ENCODE results near the gene ITCH. TPM values are rescaled to one million over a fixed set of nuclear protein-coding genes. Genes with fewer than 3 reads are reported as not detected.

Gene ITCH
- total and polyA plus RNA-seq, 9 donors = 14.0 to 65.8 (median 50.8) TPM

DNA sequence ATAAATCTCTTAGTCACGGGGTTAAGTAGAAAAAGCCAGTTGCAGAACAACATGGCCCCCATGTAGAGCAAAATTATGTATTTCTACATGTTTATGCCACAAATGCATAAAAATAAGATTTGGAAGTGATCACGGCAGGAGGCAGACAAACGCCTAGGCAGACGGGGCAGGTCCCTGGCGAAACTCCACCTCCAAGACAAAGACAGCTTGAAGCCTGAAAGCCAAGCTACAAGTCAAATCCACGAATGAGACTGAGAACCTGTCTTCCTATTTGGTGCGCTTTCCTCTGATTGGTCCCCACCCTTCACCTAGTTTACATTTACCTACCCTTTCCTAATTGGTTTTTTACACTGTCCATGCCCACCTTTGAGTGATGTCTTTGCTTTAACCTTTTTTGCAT is 31.2 kb upstream of the ITCH start:
- Histone ChIP-seq H3K27me3 (no peaks in the 10 kb centered on the region), H3K4me1 (ENCODE audit: insufficient read depth) (no peaks in the 10 kb centered on the region), H3K9me3 (no peaks in the 10 kb centered on the region), H3K4me3 (no peak overlapping the region), H3K36me3 (no peaks in the 10 kb centered on the region), H3K27ac (no peak overlapping the region)
- WGBS, 3 donors = 79 to 88% (median 85%) methylated on average over 7 of the region's 7 CpGs
- TF ChIP-seq, protein P1, sequence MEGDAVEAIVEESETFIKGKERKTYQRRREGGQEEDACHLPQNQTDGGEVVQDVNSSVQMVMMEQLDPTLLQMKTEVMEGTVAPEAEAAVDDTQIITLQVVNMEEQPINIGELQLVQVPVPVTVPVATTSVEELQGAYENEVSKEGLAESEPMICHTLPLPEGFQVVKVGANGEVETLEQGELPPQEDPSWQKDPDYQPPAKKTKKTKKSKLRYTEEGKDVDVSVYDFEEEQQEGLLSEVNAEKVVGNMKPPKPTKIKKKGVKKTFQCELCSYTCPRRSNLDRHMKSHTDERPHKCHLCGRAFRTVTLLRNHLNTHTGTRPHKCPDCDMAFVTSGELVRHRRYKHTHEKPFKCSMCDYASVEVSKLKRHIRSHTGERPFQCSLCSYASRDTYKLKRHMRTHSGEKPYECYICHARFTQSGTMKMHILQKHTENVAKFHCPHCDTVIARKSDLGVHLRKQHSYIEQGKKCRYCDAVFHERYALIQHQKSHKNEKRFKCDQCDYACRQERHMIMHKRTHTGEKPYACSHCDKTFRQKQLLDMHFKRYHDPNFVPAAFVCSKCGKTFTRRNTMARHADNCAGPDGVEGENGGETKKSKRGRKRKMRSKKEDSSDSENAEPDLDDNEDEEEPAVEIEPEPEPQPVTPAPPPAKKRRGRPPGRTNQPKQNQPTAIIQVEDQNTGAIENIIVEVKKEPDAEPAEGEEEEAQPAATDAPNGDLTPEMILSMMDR (IDR thresholded peaks at IDR 0.05) = no peak
- TF ChIP-seq EP300 (IDR thresholded peaks at IDR 0.05) (no peak), POLR2A (IDR thresholded peaks at IDR 0.05) (no peak)
- DNase-seq = no peak
- intact Hi-C loops (cut with DNase I) = no loop called here

DNA sequence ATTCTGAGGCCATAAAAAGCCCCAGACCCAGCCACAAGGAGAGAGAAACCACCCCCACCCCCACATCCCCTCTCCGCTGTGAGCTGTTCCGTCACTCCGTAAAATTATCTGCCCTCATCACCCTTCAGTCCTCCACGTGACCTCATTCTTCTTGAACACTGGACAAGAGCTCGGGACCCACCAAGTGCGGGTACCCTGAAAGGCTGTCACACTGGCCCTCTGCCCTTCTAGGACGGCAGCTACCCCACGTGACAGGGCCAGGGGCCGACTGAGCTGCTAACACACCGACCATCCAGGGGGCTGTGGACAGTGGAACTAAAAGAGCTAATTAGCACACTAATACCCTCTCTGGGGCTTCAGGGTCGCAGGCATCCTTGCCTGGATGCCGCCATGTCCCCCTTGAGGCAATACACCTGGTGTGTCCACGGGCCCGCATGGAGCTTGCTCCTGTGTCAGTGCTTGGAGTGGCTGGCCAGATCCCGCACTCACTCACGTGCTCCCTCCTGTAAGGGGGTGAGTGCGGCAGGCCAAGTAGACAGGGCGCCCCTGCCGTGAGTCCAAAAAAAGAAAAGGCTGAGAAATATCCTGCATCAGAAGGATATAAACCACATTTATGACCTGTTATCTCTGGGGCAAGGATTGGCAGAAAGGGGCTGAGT is 30.7 kb upstream of the ITCH start:
- H3K4me1 ChIP-seq (ENCODE audit: insufficient read depth) = no peaks in the 10 kb centered on the region
- H3K27me3 ChIP-seq = no peaks in the 10 kb centered on the region
- 80 to 85% (median 83%) methylated on average over 19 of the region's 19 CpGs for WGBS, 3 donors
- intact Hi-C loops (cut with DNase I) = no loop called here
- H3K36me3 ChIP-seq = no peaks in the 10 kb centered on the region
- H3K9me3 ChIP-seq = no peaks in the 10 kb centered on the region
- no peak for DNase-seq
- H3K27ac ChIP-seq = no peak overlapping the region
- TF ChIP-seq, protein P1 (IDR thresholded peaks at IDR 0.05) = no peak
- TF ChIP-seq EP300 (IDR thresholded peaks at IDR 0.05) = no peak
- no peak for TF ChIP-seq POLR2A (IDR thresholded peaks at IDR 0.05)
- no peak overlapping the region for H3K4me3 ChIP-seq

DNA sequence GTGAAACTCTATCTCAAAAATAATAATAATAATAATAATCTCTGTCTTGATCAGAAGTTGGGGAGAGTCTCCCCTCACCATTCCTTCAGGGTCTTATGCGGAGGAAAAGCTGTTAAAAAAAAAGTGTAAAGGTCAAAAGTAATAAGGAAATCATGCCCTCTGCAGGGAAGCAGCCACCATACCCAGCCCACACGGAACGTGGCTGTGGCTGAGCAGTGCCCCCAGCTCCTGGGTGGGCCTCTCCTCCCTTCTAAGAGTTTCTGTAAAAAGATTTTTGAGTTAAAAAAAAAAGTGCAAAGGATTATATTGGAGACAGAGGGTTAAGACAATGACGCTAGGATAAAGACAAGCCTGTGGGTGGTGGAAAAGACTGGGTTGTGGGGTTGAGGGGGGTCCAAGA is 29.3 kb upstream of the ITCH start:
- H3K27ac ChIP-seq = no peak overlapping the region
- WGBS, 3 donors = 80 to 84% (median 83%) methylated on average over 4 of the region's 4 CpGs

DNA sequence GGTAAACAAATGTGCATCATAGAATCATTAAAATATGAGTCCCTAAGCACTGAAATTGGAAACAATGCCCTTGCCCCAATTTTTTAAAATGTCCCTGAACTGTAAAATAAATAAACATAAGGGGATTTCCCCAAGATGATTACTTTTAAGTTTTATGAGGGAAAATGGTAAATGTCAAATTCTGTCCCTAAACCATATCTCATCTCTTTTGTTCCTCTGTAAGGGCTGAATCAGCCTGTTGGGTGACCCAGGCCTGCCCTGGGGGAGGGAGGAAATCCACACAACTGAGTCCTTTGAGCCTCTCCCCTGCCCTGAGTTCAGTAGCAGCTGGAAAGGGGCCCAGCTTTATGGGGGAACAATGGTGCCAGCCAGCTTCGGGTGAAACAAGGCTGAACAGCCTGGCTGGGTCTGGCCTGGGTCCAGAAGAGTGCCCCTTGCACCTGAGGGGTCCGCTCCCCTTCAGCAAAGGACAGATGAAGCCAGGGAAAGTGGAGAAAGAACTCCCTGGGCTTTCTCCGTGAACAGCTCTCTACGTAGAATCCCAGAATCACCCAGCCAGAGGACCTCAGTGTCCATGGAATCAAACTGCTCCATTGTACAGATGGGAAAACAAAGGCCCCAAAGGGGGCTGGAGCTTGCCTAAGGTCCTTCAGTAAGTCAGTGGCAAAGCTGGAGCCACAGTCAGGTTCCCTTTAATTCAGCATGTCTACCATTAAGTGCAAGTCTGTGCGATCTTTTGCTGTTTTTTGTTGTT is 28.2 kb upstream of the ITCH start:
- peak in 1 of 5 donors; percentile 18 for DNase-seq
- intact Hi-C loops (cut with DNase I) = no loop called here
- no peaks in the 10 kb centered on the region for H3K4me1 ChIP-seq (ENCODE audit: insufficient read depth)
- no peaks in the 10 kb centered on the region for H3K27me3 ChIP-seq
- no peaks in the 10 kb centered on the region for H3K36me3 ChIP-seq
- TF ChIP-seq POLR2A (IDR thresholded peaks at IDR 0.05) (no peak), EP300 (IDR thresholded peaks at IDR 0.05) (no peak)
- TF ChIP-seq, protein P1 (IDR thresholded peaks at IDR 0.05) = no peak
- H3K9me3 ChIP-seq = no peaks in the 10 kb centered on the region
- H3K4me3 ChIP-seq = no peak overlapping the region
- no peak overlapping the region for H3K27ac ChIP-seq
- 75 to 79% (median 79%) methylated on average over 5 of the region's 5 CpGs for WGBS, 3 donors

More for the DNA sequence above, 29.3 kb upstream of the ITCH start:
- DNase-seq = no peak
- Histone ChIP-seq H3K9me3 (no peaks in the 10 kb centered on the region), H3K4me1 (ENCODE audit: insufficient read depth) (no peaks in the 10 kb centered on the region), H3K36me3 (no peaks in the 10 kb centered on the region), H3K27me3 (no peaks in the 10 kb centered on the region), H3K4me3 (no peak overlapping the region)
- TF ChIP-seq POLR2A (IDR thresholded peaks at IDR 0.05) = no peak
- TF ChIP-seq, protein P1 (IDR thresholded peaks at IDR 0.05) = no peak
- no peak for TF ChIP-seq EP300 (IDR thresholded peaks at IDR 0.05)
- intact Hi-C loops (cut with DNase I) = no loop called here

Measured in ovary (tissue), 9 donors.